ENCODE data around the gene ACTL8.

DNA sequence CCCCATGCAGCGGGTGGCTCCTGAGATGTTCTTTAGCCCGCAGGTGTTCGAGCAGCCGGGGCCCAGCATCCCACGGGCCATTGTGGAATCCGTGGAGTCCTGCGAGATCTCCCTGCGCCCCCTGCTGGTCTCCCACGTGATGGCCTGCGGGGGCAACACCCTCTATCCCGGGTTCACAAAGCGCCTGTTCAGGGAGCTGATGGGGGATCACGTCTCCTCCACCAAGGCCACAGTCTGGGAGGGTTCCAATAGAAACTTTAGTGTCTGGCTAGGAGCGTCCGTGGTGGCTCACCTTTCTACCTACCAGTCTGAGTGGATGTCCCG is 71.0 kb downstream of the ACTL8 start:
- TF ChIP-seq, protein P1, sequence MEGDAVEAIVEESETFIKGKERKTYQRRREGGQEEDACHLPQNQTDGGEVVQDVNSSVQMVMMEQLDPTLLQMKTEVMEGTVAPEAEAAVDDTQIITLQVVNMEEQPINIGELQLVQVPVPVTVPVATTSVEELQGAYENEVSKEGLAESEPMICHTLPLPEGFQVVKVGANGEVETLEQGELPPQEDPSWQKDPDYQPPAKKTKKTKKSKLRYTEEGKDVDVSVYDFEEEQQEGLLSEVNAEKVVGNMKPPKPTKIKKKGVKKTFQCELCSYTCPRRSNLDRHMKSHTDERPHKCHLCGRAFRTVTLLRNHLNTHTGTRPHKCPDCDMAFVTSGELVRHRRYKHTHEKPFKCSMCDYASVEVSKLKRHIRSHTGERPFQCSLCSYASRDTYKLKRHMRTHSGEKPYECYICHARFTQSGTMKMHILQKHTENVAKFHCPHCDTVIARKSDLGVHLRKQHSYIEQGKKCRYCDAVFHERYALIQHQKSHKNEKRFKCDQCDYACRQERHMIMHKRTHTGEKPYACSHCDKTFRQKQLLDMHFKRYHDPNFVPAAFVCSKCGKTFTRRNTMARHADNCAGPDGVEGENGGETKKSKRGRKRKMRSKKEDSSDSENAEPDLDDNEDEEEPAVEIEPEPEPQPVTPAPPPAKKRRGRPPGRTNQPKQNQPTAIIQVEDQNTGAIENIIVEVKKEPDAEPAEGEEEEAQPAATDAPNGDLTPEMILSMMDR (IDR thresholded peaks at IDR 0.05; ENCODE audit: low read length): peak; percentile 68
- TF ChIP-seq EZH2 (optimal IDR thresholded peaks at IDR 0.05; ENCODE audit: low read depth, low read length) (no peak), EZH2phosphoT487 (IDR thresholded peaks at IDR 0.05; ENCODE audit: low read length) (no peak)
